GM18498 (cell line): ENCODE data around the gene MLX.

Experiments used
- ATAC-seq: cut with Tn5 transposase; IDR thresholded peaks from one replicate; pipeline ENCODE4 v1.9.1; 2021; ENCODE audit warnings: mild to moderate bottlenecking, moderate library complexity; ENCODE audit not compliant: unreplicated experiment

The MLX gene

GRCh38 chr17:42566883-42567573 is at the start of gene MLX:
Gene MLX (plus strand): TSS chr17:42567100. CDS start chr17:42567125, 25 bp downstream.
- peak; percentile 72 for ATAC-seq

- ATAC-seq = no peak
These were observed 49.4 kb upstream of the MLX start for GRCh38 chr17:42517516-42517915.

GRCh38 chr17:42518046-42518754 is 48.7 kb upstream of the MLX start:
- ATAC-seq = no peak

GRCh38 chr17:42518755-42519545 is 48.0 kb upstream of the MLX start:
- ATAC-seq = no peak

GRCh38 chr17:42519546-42520491 is 47.1 kb upstream of the MLX start:
- ATAC-seq = no peak

- ATAC-seq = no peak
These were observed 46.4 kb upstream of the MLX start for GRCh38 chr17:42520540-42520951.

GRCh38 chr17:42521036-42521435 is 45.9 kb upstream of the MLX start:
- no peak for ATAC-seq

- no peak for ATAC-seq
These were observed 45.1 kb upstream of the MLX start for GRCh38 chr17:42521666-42522262.

- no peak for ATAC-seq
These were observed 44.6 kb upstream of the MLX start for GRCh38 chr17:42522263-42522790.

- ATAC-seq = no peak
These were observed 44.1 kb upstream of the MLX start for GRCh38 chr17:42522798-42523278.

- no peak for ATAC-seq
These were observed 41.7 kb upstream of the MLX start for GRCh38 chr17:42525221-42525620.

GRCh38 chr17:42526031-42526444 is 40.9 kb upstream of the MLX start:
- ATAC-seq = no peak

- no peak for ATAC-seq
These were observed 39.0 kb upstream of the MLX start for GRCh38 chr17:42527932-42528331.

- no peak for ATAC-seq
These were observed 37.8 kb upstream of the MLX start for GRCh38 chr17:42529061-42529460.

- ATAC-seq = no peak
These were observed 35.9 kb upstream of the MLX start for GRCh38 chr17:42530952-42531454.

GRCh38 chr17:42531455-42532354 is 35.2 kb upstream of the MLX start:
- ATAC-seq = no peak

GRCh38 chr17:42535155-42536047 is 31.5 kb upstream of the MLX start:
- peak; percentile 14 for ATAC-seq

GRCh38 chr17:42536048-42536371 is 30.9 kb upstream of the MLX start, which contains the start of gene NAGLU:
Gene NAGLU (plus strand): TSS chr17:42536241. CDS start chr17:42536273, 32 bp downstream.
- peak; percentile 90 for ATAC-seq
